Sigmoid colon (tissue), 4 donors: Measurements from ENCODE around the gene PPM1J.

Source experiments
- CTCF ChIP-seq, 4 experiments: fragments of 450-650 bp in 3 of 4; fragments of 200-600 bp in 1 of 4; IDR thresholded peaks; one replicate each; pipeline ENCODE4 v1.5.1; 2016 to 2019; ENCODE audit warnings: antibody characterized with exemption in 4 of 4, mild to moderate bottlenecking in 3 of 4, moderate library complexity in 2 of 4
- POLR2A ChIP-seq, 2 donors: fragments of 450-650 bp; IDR thresholded peaks; one replicate each; pipeline ENCODE4 v1.6.1; 2016; ENCODE audit warnings: antibody characterized with exemption in 2 of 2, mild to moderate bottlenecking in 2 of 2, moderate library complexity in 2 of 2
- POLR2AphosphoS5 ChIP-seq, 4 donors: sonication (generic); formaldehyde crosslinking; IDR thresholded peaks; one replicate each; pipeline ENCODE4 v1.6.1; 2017; ENCODE audit warnings: antibody characterized with exemption in 4 of 4

- TF ChIP-seq CTCF (IDR thresholded peaks at IDR 0.05): no peak
- TF ChIP-seq POLR2AphosphoS5 (IDR thresholded peaks at IDR 0.05): no peak
- TF ChIP-seq POLR2A (IDR thresholded peaks at IDR 0.05): no peak
Measured at GRCh38 chr1:112677501-112677900, 37.6 kb downstream of the PPM1J start.
